Measurements from ENCODE around the gene SRSF7.

The SRSF7 gene

GRCh38 chr2:38735999-38736320 is 15.2 kb downstream of the SRSF7 start:
- Histone ChIP-seq H3K9me3 (ENCODE audit: control insufficient read depth in 2 of 2, low read length in 2 of 2) (no peaks in the 10 kb centered on the region), H3K27me3 (ENCODE audit: control insufficient read depth in 2 of 2, insufficient read depth in 2 of 2, low read length in 2 of 2) (no peaks in the 10 kb centered on the region), H3K4me3 (ENCODE audit: low read length in 2 of 2) (no peak overlapping the region), H3K9ac (ENCODE audit: low read depth in 1 of 2, low read length in 2 of 2) (no peak overlapping the region), H3K4me1 (ENCODE audit: control insufficient read depth in 2 of 2, insufficient read depth in 2 of 2, low read length in 2 of 2) (peaks cover 0 to 13% of the 10 kb centered on the region in 2 donors), H3K27ac (ENCODE audit: low read depth in 2 of 2, low read length in 2 of 2) (peak overlapping the region in 1 of 2 donors; percentile 32), H3K36me3 (ENCODE audit: control insufficient read depth in 2 of 2, insufficient read depth in 2 of 2, low read length in 2 of 2) (peaks cover 20 to 28% of the 10 kb centered on the region in 2 donors)

DNA sequence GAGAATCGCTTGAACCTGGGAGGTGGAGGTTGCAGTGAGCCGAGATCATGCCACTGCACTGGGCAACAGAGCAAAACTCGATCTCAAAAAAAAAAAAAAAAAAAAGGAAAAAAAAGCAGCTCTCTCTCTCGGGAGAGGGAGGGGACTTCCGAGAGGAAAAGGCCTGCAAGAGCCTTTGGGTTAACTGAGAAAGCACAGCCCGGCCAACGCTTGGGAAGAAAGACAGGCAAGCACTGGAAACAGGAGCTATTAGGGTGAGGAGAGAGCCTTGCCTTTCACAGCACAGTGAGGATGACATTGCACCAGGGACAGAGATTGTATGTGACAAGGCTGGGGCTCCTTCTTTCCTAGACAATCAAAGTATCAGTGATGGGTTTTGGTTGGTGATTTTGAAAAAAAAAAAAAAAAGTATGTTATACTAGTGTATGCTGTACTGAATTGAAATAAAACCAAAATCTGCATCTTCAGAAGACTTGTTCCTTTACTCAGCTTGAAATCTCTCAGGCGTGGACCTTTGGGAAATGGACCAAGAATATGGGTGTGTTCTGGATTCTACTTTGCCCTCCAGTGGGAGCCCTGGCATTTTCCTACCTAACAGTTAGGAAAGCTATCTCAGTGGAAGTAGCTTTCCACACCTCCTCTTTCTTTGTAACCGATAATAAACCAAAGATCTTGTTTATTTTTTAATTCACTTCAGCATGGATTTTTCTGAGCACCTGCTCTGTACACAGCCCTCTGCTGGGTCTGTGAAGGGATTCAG is 16.7 kb downstream of the SRSF7 start:
- peaks cover 0 to 10% of the 10 kb centered on the region in 2 donors for H3K4me1 ChIP-seq (ENCODE audit: control insufficient read depth in 2 of 2, insufficient read depth in 2 of 2, low read length in 2 of 2)
- H3K27ac ChIP-seq (ENCODE audit: low read depth in 2 of 2, low read length in 2 of 2) = no peak overlapping the region
- no peak overlapping the region for H3K9ac ChIP-seq (ENCODE audit: low read depth in 1 of 2, low read length in 2 of 2)
- H3K9me3 ChIP-seq (ENCODE audit: control insufficient read depth in 2 of 2, low read length in 2 of 2) = no peaks in the 10 kb centered on the region
- H3K4me3 ChIP-seq (ENCODE audit: low read length in 2 of 2) = no peak overlapping the region
- peaks cover 22 to 34% of the 10 kb centered on the region in 2 donors for H3K36me3 ChIP-seq (ENCODE audit: control insufficient read depth in 2 of 2, insufficient read depth in 2 of 2, low read length in 2 of 2)
- H3K27me3 ChIP-seq (ENCODE audit: control insufficient read depth in 2 of 2, insufficient read depth in 2 of 2, low read length in 2 of 2) = no peaks in the 10 kb centered on the region

DNA sequence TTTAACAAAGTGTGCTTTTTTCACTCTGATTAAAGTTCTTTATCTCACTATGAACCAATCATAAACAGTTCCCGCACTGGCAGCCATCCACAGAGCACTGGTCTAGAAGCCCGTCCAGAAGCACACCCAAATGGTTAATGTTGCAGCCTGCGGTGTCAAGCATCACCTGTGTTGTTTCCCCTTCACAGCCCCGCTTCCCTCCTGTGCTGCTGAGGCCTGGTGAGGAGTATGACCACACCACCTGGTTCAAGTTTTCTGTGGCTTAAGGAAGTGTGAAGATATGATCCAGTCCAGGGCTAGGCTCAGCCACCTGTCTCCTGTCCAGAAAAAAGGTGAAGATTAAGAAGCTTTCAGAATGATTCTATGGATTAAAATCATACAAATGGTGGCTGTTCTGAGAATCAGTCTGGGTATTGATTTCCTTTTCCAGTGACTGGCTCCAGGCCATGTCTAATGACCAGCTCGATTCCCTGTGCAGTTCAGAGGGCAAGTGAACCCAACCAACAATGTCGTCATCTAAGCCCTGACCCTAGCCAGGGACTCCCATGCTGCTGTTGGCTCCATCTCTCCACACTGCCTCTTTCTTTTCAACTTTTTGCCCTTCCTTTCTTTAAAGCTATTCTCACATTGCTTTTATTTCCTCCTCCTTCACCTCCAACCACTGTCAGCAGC is 17.7 kb downstream of the SRSF7 start:
- Histone ChIP-seq H3K27me3 (ENCODE audit: control insufficient read depth in 2 of 2, insufficient read depth in 2 of 2, low read length in 2 of 2) (no peaks in the 10 kb centered on the region), H3K36me3 (ENCODE audit: control insufficient read depth in 2 of 2, insufficient read depth in 2 of 2, low read length in 2 of 2) (peaks cover 22 to 36% of the 10 kb centered on the region in 2 donors), H3K27ac (ENCODE audit: low read depth in 2 of 2, low read length in 2 of 2) (no peak overlapping the region), H3K9me3 (ENCODE audit: control insufficient read depth in 2 of 2, low read length in 2 of 2) (no peaks in the 10 kb centered on the region), H3K4me3 (ENCODE audit: low read length in 2 of 2) (no peak overlapping the region), H3K9ac (ENCODE audit: low read depth in 1 of 2, low read length in 2 of 2) (no peak overlapping the region), H3K4me1 (ENCODE audit: control insufficient read depth in 2 of 2, insufficient read depth in 2 of 2, low read length in 2 of 2) (peaks cover 0 to 10% of the 10 kb centered on the region in 2 donors)

GRCh38 chr2:38731684-38732221 is 19.4 kb downstream of the SRSF7 start:
- no peaks in the 10 kb centered on the region for H3K27me3 ChIP-seq (ENCODE audit: control insufficient read depth in 2 of 2, insufficient read depth in 2 of 2, low read length in 2 of 2)
- peaks cover 18 to 29% of the 10 kb centered on the region in 2 donors for H3K36me3 ChIP-seq (ENCODE audit: control insufficient read depth in 2 of 2, insufficient read depth in 2 of 2, low read length in 2 of 2)
- H3K9ac ChIP-seq (ENCODE audit: low read depth in 1 of 2, low read length in 2 of 2) = no peak overlapping the region
- H3K4me3 ChIP-seq (ENCODE audit: low read length in 2 of 2) = no peak overlapping the region
- H3K27ac ChIP-seq (ENCODE audit: low read depth in 2 of 2, low read length in 2 of 2) = no peak overlapping the region
- H3K4me1 ChIP-seq (ENCODE audit: control insufficient read depth in 2 of 2, insufficient read depth in 2 of 2, low read length in 2 of 2) = peaks cover 0 to 10% of the 10 kb centered on the region in 2 donors
- no peaks in the 10 kb centered on the region for H3K9me3 ChIP-seq (ENCODE audit: control insufficient read depth in 2 of 2, low read length in 2 of 2)

DNA sequence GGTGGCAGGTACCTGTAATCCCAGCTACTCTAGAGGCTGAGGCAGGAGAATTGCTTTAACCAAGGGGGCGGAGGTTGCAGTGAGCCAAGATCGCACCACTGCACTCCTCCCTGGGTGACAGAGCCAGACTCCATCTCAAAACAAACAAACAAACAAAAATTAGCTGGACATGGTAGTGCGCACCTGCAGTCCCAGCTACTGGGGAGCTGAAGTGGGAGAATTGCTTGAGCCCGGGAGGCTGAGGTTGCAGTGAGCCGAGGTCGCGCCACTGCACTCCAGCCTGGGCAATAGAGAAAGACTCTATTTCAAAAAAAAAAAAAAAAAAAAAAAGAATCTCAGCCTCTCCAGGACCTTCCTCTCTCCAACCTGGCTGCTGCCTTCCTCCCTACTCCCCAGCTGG is 20.1 kb downstream of the SRSF7 start:
- Histone ChIP-seq H3K9me3 (ENCODE audit: control insufficient read depth in 2 of 2, low read length in 2 of 2) (no peaks in the 10 kb centered on the region), H3K36me3 (ENCODE audit: control insufficient read depth in 2 of 2, insufficient read depth in 2 of 2, low read length in 2 of 2) (peaks cover 18 to 29% of the 10 kb centered on the region in 2 donors), H3K4me3 (ENCODE audit: low read length in 2 of 2) (no peak overlapping the region), H3K9ac (ENCODE audit: low read depth in 1 of 2, low read length in 2 of 2) (no peak overlapping the region), H3K27me3 (ENCODE audit: control insufficient read depth in 2 of 2, insufficient read depth in 2 of 2, low read length in 2 of 2) (no peaks in the 10 kb centered on the region), H3K4me1 (ENCODE audit: control insufficient read depth in 2 of 2, insufficient read depth in 2 of 2, low read length in 2 of 2) (peaks cover 0 to 7% of the 10 kb centered on the region in 2 donors), H3K27ac (ENCODE audit: low read depth in 2 of 2, low read length in 2 of 2) (no peak overlapping the region)

- Histone ChIP-seq H3K27me3 (ENCODE audit: control insufficient read depth in 2 of 2, insufficient read depth in 2 of 2, low read length in 2 of 2) (no peaks in the 10 kb centered on the region), H3K27ac (ENCODE audit: low read depth in 2 of 2, low read length in 2 of 2) (no peak overlapping the region), H3K4me3 (ENCODE audit: low read length in 2 of 2) (no peak overlapping the region), H3K9me3 (ENCODE audit: control insufficient read depth in 2 of 2, low read length in 2 of 2) (no peaks in the 10 kb centered on the region), H3K36me3 (ENCODE audit: control insufficient read depth in 2 of 2, insufficient read depth in 2 of 2, low read length in 2 of 2) (peaks cover 16 to 28% of the 10 kb centered on the region in 2 donors), H3K9ac (ENCODE audit: low read depth in 1 of 2, low read length in 2 of 2) (no peak overlapping the region), H3K4me1 (ENCODE audit: control insufficient read depth in 2 of 2, insufficient read depth in 2 of 2, low read length in 2 of 2) (no peaks in the 10 kb centered on the region)
These were observed 22.5 kb downstream of the SRSF7 start for GRCh38 chr2:38728694-38729093.

GRCh38 chr2:38727661-38728060 is 23.5 kb downstream of the SRSF7 start:
- H3K36me3 ChIP-seq (ENCODE audit: control insufficient read depth in 2 of 2, insufficient read depth in 2 of 2, low read length in 2 of 2) = peaks cover 10 to 21% of the 10 kb centered on the region in 2 donors
- no peaks in the 10 kb centered on the region for H3K27me3 ChIP-seq (ENCODE audit: control insufficient read depth in 2 of 2, insufficient read depth in 2 of 2, low read length in 2 of 2)
- no peak overlapping the region for H3K4me3 ChIP-seq (ENCODE audit: low read length in 2 of 2)
- H3K9me3 ChIP-seq (ENCODE audit: control insufficient read depth in 2 of 2, low read length in 2 of 2) = no peaks in the 10 kb centered on the region
- H3K4me1 ChIP-seq (ENCODE audit: control insufficient read depth in 2 of 2, insufficient read depth in 2 of 2, low read length in 2 of 2) = no peaks in the 10 kb centered on the region
- no peak overlapping the region for H3K27ac ChIP-seq (ENCODE audit: low read depth in 2 of 2, low read length in 2 of 2)
- H3K9ac ChIP-seq (ENCODE audit: low read depth in 1 of 2, low read length in 2 of 2) = no peak overlapping the region

DNA sequence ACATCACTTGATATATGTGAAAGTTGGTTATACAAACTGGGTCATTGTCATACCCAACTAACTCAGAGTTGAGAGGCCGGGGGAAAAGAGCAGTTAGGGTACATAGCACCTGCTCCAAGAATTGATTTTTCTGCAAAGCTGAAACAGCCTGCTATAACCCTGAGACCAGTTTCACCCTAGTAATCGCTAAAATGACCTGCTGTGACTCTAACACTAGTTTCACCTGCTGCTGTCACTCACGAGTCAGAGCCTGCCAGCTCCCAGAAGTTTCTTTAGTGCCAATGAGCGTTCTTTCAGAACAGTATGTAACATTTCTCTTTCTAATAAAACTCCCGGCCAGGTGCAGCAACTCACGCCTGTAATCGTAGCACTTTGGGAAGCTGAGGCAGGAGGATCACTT is 28.0 kb downstream of the SRSF7 start:
- Histone ChIP-seq H3K9me3 (ENCODE audit: control insufficient read depth in 2 of 2, low read length in 2 of 2) (no peaks in the 10 kb centered on the region), H3K4me3 (ENCODE audit: low read length in 2 of 2) (no peak overlapping the region), H3K9ac (ENCODE audit: low read depth in 1 of 2, low read length in 2 of 2) (no peak overlapping the region), H3K36me3 (ENCODE audit: control insufficient read depth in 2 of 2, insufficient read depth in 2 of 2, low read length in 2 of 2) (peaks cover 0 to 2% of the 10 kb centered on the region in 2 donors), H3K27me3 (ENCODE audit: control insufficient read depth in 2 of 2, insufficient read depth in 2 of 2, low read length in 2 of 2) (no peaks in the 10 kb centered on the region), H3K4me1 (ENCODE audit: control insufficient read depth in 2 of 2, insufficient read depth in 2 of 2, low read length in 2 of 2) (no peaks in the 10 kb centered on the region), H3K27ac (ENCODE audit: low read depth in 2 of 2, low read length in 2 of 2) (no peak overlapping the region)

DNA sequence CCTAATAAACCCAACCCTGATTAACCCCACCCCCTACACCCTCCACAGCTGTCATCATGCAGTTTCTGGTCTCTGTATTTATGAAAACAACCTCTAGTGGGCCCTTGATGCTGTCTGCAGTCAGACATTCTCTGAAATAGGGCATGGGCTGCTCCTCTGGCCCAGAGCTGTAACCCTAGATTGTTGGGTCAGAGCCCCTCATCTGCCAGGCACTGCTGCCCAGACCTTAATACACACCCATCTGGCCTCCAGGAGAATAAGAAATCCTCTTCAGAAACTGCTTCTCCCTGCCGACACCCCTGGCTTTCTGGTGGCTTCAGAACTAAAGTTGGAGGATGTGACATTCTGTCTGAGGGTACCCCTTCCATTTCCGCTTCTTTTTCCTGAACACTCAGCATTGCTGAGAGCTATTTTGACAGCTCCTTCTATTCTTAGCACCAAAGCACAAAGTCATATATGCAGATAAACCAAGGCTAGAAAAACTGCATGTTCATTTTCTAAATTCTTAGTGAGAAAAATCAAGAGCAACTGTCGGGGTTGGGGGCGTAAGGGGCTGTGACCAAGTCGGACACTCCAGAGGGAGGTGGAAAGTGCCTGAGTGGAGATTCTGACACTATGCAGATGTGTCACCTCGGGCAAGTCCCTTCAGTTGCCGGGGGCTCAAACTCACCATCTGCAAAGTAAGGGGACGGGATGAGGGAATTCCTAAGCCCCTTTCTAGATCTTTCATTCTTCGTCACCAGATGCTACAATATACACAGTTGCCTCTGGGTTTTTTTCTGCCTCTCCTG is 28.7 kb downstream of the SRSF7 start:
- H3K4me3 ChIP-seq (ENCODE audit: low read length in 2 of 2) = no peak overlapping the region
- H3K9me3 ChIP-seq (ENCODE audit: control insufficient read depth in 2 of 2, low read length in 2 of 2) = no peaks in the 10 kb centered on the region
- H3K27ac ChIP-seq (ENCODE audit: low read depth in 2 of 2, low read length in 2 of 2) = no peak overlapping the region
- peaks cover 0 to 2% of the 10 kb centered on the region in 2 donors for H3K36me3 ChIP-seq (ENCODE audit: control insufficient read depth in 2 of 2, insufficient read depth in 2 of 2, low read length in 2 of 2)
- H3K4me1 ChIP-seq (ENCODE audit: control insufficient read depth in 2 of 2, insufficient read depth in 2 of 2, low read length in 2 of 2) = no peaks in the 10 kb centered on the region
- H3K9ac ChIP-seq (ENCODE audit: low read depth in 1 of 2, low read length in 2 of 2) = no peak overlapping the region
- H3K27me3 ChIP-seq (ENCODE audit: control insufficient read depth in 2 of 2, insufficient read depth in 2 of 2, low read length in 2 of 2) = no peaks in the 10 kb centered on the region

Measured in mucosa of rectum (tissue), 2 donors.